GM12878 (cell line): Measurements from ENCODE around the gene PTPRH. TPM values are rescaled to one million over a fixed set of nuclear protein-coding genes. Genes with fewer than 3 reads are reported as not detected.

Experiments used
- ATAC-seq: fragments of 200-7000 bp; cut with Tn5 transposase; 3 replicates; pipeline ENCODE4 v1.9.1; 2020; ENCODE audit warnings: mild to moderate bottlenecking, moderate library complexity
- BruUV-seq: library from RNA; stranded (reverse); fragments of 400-500 nt; replicated peaks from 2 replicates; lab custom pipeline; 2021; lab: Mats Ljungman, UMichigan
- CTCF ChIA-PET: fragments of 300-600 bp; sonication (Branson Sonifier 250); formaldehyde crosslinking; extraction: SDS; loops from one replicate; lab custom pipeline; 2021; ENCODE audit warnings: inconsistent platforms; lab: Yijun Ruan, JAX
- POLR2A ChIA-PET: fragments of 350-600 bp; formaldehyde crosslinking; extraction: SDS; loops from one replicate; lab custom pipeline; 2021; ENCODE audit warnings: inconsistent platforms; lab: Charles Lee
- RAD21 ChIA-PET: fragments of 300-600 bp; sonication (Branson Sonifier 250); formaldehyde crosslinking; loops from one replicate; lab custom pipeline; 2023; ENCODE audit warnings: antibody characterized with exemption; ENCODE audit not compliant: unreplicated experiment; lab: Charles Lee
- SMC1A ChIA-PET: fragments of 300-600 bp; sonication (Branson Sonifier 250); formaldehyde crosslinking; loops from one replicate; lab custom pipeline; 2023; ENCODE audit not compliant: unreplicated experiment, uncharacterized antibody; lab: Charles Lee
- DNase-seq: peaks from one replicate; pipeline ENCODE4 v3.0.0-alpha.2; 2011; ENCODE audit warnings: low read depth, low spot score
- FAIRE-seq: peaks from 3 replicates; lab custom pipeline; 2011; peaks lifted over from hg19 to GRCh38; lab: Jason Lieb, UNC
- H2AFZ ChIP-seq: 2 replicates; pipeline ENCODE4 v1.6.0; 2011; ENCODE audit warnings: low read depth, low read length, control low read depth; ENCODE audit not compliant: control insufficient read depth
- H3K27ac ChIP-seq: 2 replicates; pipeline ENCODE4 v1.5.1; 2011; ENCODE audit warnings: control low read depth; ENCODE audit not compliant: control insufficient read depth, insufficient read depth
- H3K27me3 ChIP-seq, 2 experiments: replicated peaks in 1 of 2; 2 replicates each; pipeline versions ENCODE4 v1.6.0 to v1.6.1; 2011; ENCODE audit warnings: low read length in 1 of 2; ENCODE audit not compliant: control insufficient read depth in 2 of 2, insufficient read depth in 2 of 2
- H3K36me3 ChIP-seq, 2 experiments: 2 replicates each; pipeline ENCODE4 v1.5.1; 2011; ENCODE audit warnings: low read length in 1 of 2; ENCODE audit not compliant: control insufficient read depth in 2 of 2, insufficient read depth in 2 of 2
- H3K4me1 ChIP-seq: 2 replicates; pipeline ENCODE4 v1.6.1; 2011; ENCODE audit warnings: mild to moderate bottlenecking, low read length, moderate library complexity, mixed read lengths; ENCODE audit not compliant: control insufficient read depth, insufficient read depth
- H3K4me2 ChIP-seq: 2 replicates; pipeline ENCODE4 v1.6.0; 2011; ENCODE audit warnings: control low read depth; ENCODE audit not compliant: control insufficient read depth, insufficient read depth
- H3K4me3 ChIP-seq: fragments of 200-600 bp; sonication (generic); 2 replicates; pipeline ENCODE4 v1.5.1; 2016
- H3K79me2 ChIP-seq: 2 replicates; pipeline ENCODE4 v1.6.0; 2011; ENCODE audit warnings: low read length; ENCODE audit not compliant: control insufficient read depth, insufficient read depth
- H3K9ac ChIP-seq: 2 replicates; pipeline ENCODE4 v1.8.0; 2011; ENCODE audit warnings: low read length, control low read depth, mixed read lengths; ENCODE audit not compliant: control insufficient read depth, insufficient read depth
- H3K9me3 ChIP-seq: replicated peaks from 3 replicates; pipeline ENCODE4 v1.5.1; 2011; ENCODE audit warnings: mild to moderate bottlenecking, low read length; ENCODE audit not compliant: control insufficient read depth, insufficient read depth
- H4K20me1 ChIP-seq: 2 replicates; pipeline ENCODE4 v1.6.0; 2011; ENCODE audit not compliant: control insufficient read depth, insufficient read depth
- CEBPZ ChIP-seq: fragments of 150-350 bp; IDR thresholded peaks from 2 replicates; pipeline ENCODE4 v1.6.1; 2016; ENCODE audit warnings: low read depth, low read length
- CHD1 ChIP-seq: IDR thresholded peaks from 2 replicates; pipeline ENCODE4 v1.6.1; 2012; ENCODE audit warnings: low read depth, low read length, improper control_type of control experiment
- CREB1 ChIP-seq: IDR thresholded peaks from 2 replicates; pipeline ENCODE4 v1.6.1; 2012; ENCODE audit warnings: low read depth, mild to moderate bottlenecking, inconsistent platforms
- FOS ChIP-seq: IDR thresholded peaks from 3 replicates; pipeline ENCODE4 v1.6.1; 2011; ENCODE audit warnings: borderline replicate concordance; ENCODE audit not compliant: insufficient read length; ENCODE audit errors: extremely low read depth
- KLF5 ChIP-seq: fragments of 450-650 bp; IDR thresholded peaks from 2 replicates; pipeline ENCODE4 v1.6.1; 2014; ENCODE audit warnings: mild to moderate bottlenecking; ENCODE audit not compliant: partially characterized antibody
- LARP7 ChIP-seq: fragments of 450-650 bp; IDR thresholded peaks from 2 replicates; pipeline ENCODE4 v1.6.1; 2017; ENCODE audit warnings: mild to moderate bottlenecking
- MYC ChIP-seq: IDR thresholded peaks from 2 replicates; pipeline ENCODE4 v1.6.1; 2011; ENCODE audit warnings: mild to moderate bottlenecking, low read length, moderate library complexity, inconsistent platforms; ENCODE audit not compliant: insufficient read depth, insufficient replicate concordance, insufficient read length, severe bottlenecking
- NR2C1 ChIP-seq: fragments of 450-650 bp; IDR thresholded peaks from 2 replicates; pipeline ENCODE4 v1.6.1; 2017; ENCODE audit warnings: antibody characterized with exemption, mild to moderate bottlenecking, moderate library complexity
- RELA ChIP-seq: fragments of 450-650 bp; IDR thresholded peaks from 2 replicates; pipeline ENCODE4 v1.8.0; 2014; ENCODE audit warnings: borderline replicate concordance; ENCODE audit not compliant: partially characterized antibody
- RFX5 ChIP-seq: IDR thresholded peaks from 2 replicates; pipeline ENCODE4 v1.6.1; 2011; ENCODE audit warnings: low read depth, low read length, improper control_type of control experiment
- SMC3 ChIP-seq: IDR thresholded peaks from 2 replicates; pipeline ENCODE4 v1.6.1; 2011; ENCODE audit warnings: low read length, improper control_type of control experiment, borderline replicate concordance
- SRF ChIP-seq, 2 experiments: IDR thresholded peaks; 2 replicates each; pipeline ENCODE4 v1.6.1; 2011; ENCODE audit warnings: low read depth in 2 of 2, low read length in 2 of 2, mild to moderate bottlenecking in 1 of 2, moderate library complexity in 1 of 2
- STAT1 ChIP-seq: fragments of 450-650 bp; conservative IDR thresholded peaks from 2 replicates; pipeline ENCODE4 v1.6.1; 2014; ENCODE audit warnings: antibody characterized with exemption, mild to moderate bottlenecking
- ZBTB4 ChIP-seq: fragments of 450-650 bp; formaldehyde crosslinking; IDR thresholded peaks from 2 replicates; pipeline ENCODE4 v1.4.0; 2022; ENCODE audit warnings: mild to moderate bottlenecking, moderate library complexity
- WGBS: methylation state at CpG from one replicate; pipeline ENCODE4 v1.1.6; 2016; ENCODE audit warnings: low lambda C conversion rate; ENCODE audit not compliant: insufficient replicate concordance, insufficient coverage; ENCODE audit errors: missing lambda C conversion rate; 5-methylcytosine and 5-hydroxymethylcytosine counted together
- in situ Hi-C: fragments of 300-500 bp; cut with MboI; formaldehyde crosslinking; loops from 9 replicates; pipeline ENCODE4 v1.14.3; 2018; ENCODE audit warnings: mixed read lengths
- intact Hi-C: fragments of 100-400 bp; cut with micrococcal nuclease; formaldehyde crosslinking; loops from one replicate; pipeline ENCODE4 v1.14.2; 2022; ENCODE audit not compliant: unreplicated experiment
- polyA plus RNA-seq, 11 experiments: library from polyadenylated mRNA; depleted of rRNA in 4 of 11; unstranded in 6 of 11; stranded (reverse) in 5 of 11; fragments of >200 nt; fragmentation: Nextera tagmentation in 4 of 11; fragmentation: Illumina TruSeq in 1 of 11; extraction: Ambion mirVana in 4 of 11; extraction: Trizol in 1 of 11; gene quantifications; 1 replicate in 1 of 11; 2 replicates in 10 of 11; pipeline versions ENCODE4 v1.2.1 to v1.2.3, GENCODE V29; 2011 to 2016; ENCODE audit warnings: inconsistent platforms in 2 of 11, missing spikeins in 2 of 11, low read depth in 1 of 11
- total RNA-seq, 4 experiments: library from RNA; depleted of rRNA in 3 of 4; stranded (reverse); fragments of >200 nt in 3 of 4; fragmentation: Illumina TruSeq in 1 of 4; extraction: Trizol in 1 of 4; gene quantifications; 2 replicates each; pipeline versions ENCODE4 v1.2.1 to v1.2.3, GENCODE V29; 2013 to 2021

The PTPRH gene
- total and polyA plus RNA-seq, 10 of the 15 experiments (the other 5 are each of a cell fraction or from before 2014, with no cell fraction given): 0.08 TPM; not detected in 9

- no peak overlapping the region for H2AFZ ChIP-seq
- TF ChIP-seq SRF (IDR thresholded peaks at IDR 0.05; ENCODE audit: low read depth in 2 of 2, low read length in 2 of 2) (no peak), LARP7 (no peak), RFX5 (no peak), SMC3 (no peak), CREB1 (no peak), MYC (no peak), CHD1 (no peak), CEBPZ (no peak), STAT1 (no peak), NR2C1 (no peak), ZBTB4 (CRISPR knock-in tag) (no peak), RELA (no peak), FOS (no peak), KLF5 (no peak)
- RAD21 ChIA-PET: no interaction called here
- ATAC-seq: no peak
- CTCF ChIA-PET: no interaction called here
- H4K20me1 ChIP-seq: no peaks in the 10 kb centered on the region
- BruUV-seq: no TSS peak
- no peak overlapping the region for H3K4me3 ChIP-seq
- intact Hi-C loops: no loop called here
- SMC1A ChIA-PET: no interaction called here
- no peaks in the 10 kb centered on the region for H3K79me2 ChIP-seq
- no peaks in the 10 kb centered on the region for H3K4me1 ChIP-seq
- no peak for DNase-seq
- no peak overlapping the region for H3K4me2 ChIP-seq
- H3K27ac ChIP-seq: no peak overlapping the region
- POLR2A ChIA-PET: no interaction called here
- WGBS: 88% methylated on average over 26 of the region's 26 CpGs
- H3K27me3 ChIP-seq: no peaks in the 10 kb centered on the region
- FAIRE-seq: no peak
- H3K9ac ChIP-seq: no peak overlapping the region
- peaks cover 0 to 13% of the 10 kb centered on the region in 2 experiments; a peak in 3 of 4 replicates for H3K36me3 ChIP-seq
- in situ Hi-C loops: no loop called here
- H3K9me3 ChIP-seq: no peaks in the 10 kb centered on the region
Observed at GRCh38 chr19:55224038-55224665, 14.9 kb upstream of the PTPRH start.
